GM12891 (cell line): ENCODE data around the gene ORC2.
"Not testable (repeated sequence)": the region's sequence is repeated elsewhere in the genome, so short reads cannot be mapped to it uniquely, and the experiment has no call there.

Experiments
- DNase-seq: peaks from one replicate; pipeline ENCODE4 v3.0.0; 2011; ENCODE audit warnings: low spot score; ENCODE audit not compliant: insufficient read length
- FAIRE-seq: peaks from 2 replicates; lab custom pipeline; 2011; peaks lifted over from hg19 to GRCh38; lab: Jason Lieb, UNC
- PAX5 ChIP-seq: IDR thresholded peaks from 2 replicates; pipeline ENCODE4 v1.6.1; 2011; ENCODE audit warnings: low read length, moderate library complexity, mild to moderate bottlenecking; ENCODE audit not compliant: insufficient read depth, severe bottlenecking
- POLR2A ChIP-seq: IDR thresholded peaks from 2 replicates; pipeline ENCODE4 v1.6.1; 2011; ENCODE audit warnings: low read depth, low read length, control low read depth
- POLR2AphosphoS5 ChIP-seq: IDR thresholded peaks from 2 replicates; pipeline ENCODE4 v1.6.1; 2011; ENCODE audit warnings: low read depth, low read length, control low read depth
- POU2F2 ChIP-seq: IDR thresholded peaks from 2 replicates; pipeline ENCODE4 v1.6.1; 2011; ENCODE audit warnings: low read depth, mild to moderate bottlenecking, control low read depth, low read length, moderate library complexity
- SPI1 ChIP-seq: IDR thresholded peaks from 2 replicates; pipeline ENCODE4 v1.6.1; 2011; ENCODE audit warnings: low read depth, low read length, control low read depth
- TAF1 ChIP-seq: IDR thresholded peaks from 2 replicates; pipeline ENCODE4 v1.6.1; 2011; ENCODE audit warnings: low read depth, low read length, control low read depth

The ORC2 gene

DNA sequence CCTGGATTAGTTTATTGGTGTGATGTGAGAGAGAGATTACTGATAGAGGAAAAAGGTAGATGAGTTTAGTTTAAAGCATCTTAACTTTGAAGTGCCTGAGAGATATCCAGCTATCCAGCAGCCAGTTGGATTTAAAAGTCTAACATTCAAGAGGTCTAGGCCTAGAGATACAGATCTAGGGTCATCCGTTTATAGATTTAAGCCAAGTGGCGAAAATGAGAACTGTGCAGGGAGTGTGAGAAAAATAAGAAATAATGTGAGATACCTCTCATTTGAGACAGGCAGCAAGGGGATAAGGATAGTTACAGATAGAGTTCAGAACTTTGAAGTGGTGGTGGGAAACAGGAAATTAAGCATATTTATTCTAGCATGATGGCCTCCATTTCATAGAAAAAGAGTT lies 5.3 kb upstream of the ORC2 start:
- no peak for TF ChIP-seq PAX5
- no peak for TF ChIP-seq POLR2A
- TF ChIP-seq TAF1: no peak
- TF ChIP-seq SPI1: no peak
- TF ChIP-seq POU2F2: no peak
- TF ChIP-seq POLR2AphosphoS5: no peak
- FAIRE-seq: no peak
- no peak for DNase-seq

DNA sequence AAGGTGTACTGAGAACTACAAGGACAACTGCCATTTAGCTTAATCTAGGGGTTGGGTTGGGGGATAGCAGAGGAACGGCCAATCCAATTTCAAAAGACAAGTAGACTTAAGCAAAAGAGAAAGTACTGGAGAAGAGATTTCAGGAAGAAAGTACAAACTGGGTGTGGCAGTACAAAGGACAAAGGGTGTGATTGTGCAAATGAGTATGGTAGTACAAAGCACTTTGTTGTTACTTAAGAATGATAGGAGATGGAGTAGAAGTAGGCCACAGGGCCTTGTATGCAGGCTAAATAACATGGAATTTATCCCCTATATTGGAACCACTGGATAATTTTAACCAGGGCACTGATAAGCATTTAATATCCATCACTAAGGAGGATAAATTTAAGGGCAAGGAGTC lies 4.7 kb upstream of the ORC2 start:
- FAIRE-seq: no peak
- no peak for DNase-seq
- TF ChIP-seq TAF1 (no peak), PAX5 (no peak), SPI1 (no peak), POLR2AphosphoS5 (no peak), POLR2A (no peak)

DNA sequence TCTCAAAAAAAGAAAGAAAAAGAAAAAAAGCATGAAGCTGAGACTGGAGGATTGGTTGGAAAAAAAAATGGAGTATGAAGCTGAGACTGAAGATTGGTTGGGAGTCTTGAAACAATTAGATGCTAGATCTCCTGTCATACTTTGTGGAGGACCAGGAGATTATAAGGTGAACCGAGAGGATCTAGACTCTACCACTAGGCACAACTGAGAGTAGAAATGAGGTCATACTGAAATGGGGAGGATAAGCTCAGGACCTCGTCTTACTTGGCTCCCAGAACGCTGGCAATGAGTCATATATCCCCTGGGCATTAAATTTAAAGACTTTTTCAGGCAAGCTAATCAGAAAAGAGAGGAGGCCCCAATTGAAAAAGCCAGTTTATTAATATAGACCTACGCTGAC lies 3.3 kb upstream of the ORC2 start:
- DNase-seq (no peak), FAIRE-seq (no peak)
- no peak for TF ChIP-seq POLR2A
- TF ChIP-seq PAX5: no peak
- TF ChIP-seq TAF1: no peak

DNA sequence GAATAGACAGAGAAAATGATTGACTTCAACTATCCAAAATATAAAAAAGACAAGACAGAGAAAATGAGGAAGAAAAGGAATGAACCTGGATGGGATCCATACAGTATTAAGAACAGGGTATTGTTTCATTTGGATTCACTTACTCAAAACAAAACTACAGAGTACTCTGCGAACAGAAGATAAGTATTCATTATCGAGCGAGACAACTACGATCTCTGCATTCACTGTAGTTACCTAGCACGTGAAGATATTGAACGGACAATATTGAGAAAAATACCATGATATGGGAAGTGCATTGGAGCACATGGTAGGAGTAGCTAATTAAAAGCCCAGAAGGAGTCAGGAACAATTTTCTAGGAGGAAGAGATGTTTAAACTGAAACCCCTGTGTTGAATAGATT lies 1.0 kb upstream of the ORC2 start:
- no peak for TF ChIP-seq TAF1
- no peak for TF ChIP-seq SPI1
- no peak for TF ChIP-seq POLR2A
- no peak for TF ChIP-seq POLR2AphosphoS5
- TF ChIP-seq POU2F2: no peak
- no peak for TF ChIP-seq PAX5
- FAIRE-seq (no peak), DNase-seq (no peak)

DNA sequence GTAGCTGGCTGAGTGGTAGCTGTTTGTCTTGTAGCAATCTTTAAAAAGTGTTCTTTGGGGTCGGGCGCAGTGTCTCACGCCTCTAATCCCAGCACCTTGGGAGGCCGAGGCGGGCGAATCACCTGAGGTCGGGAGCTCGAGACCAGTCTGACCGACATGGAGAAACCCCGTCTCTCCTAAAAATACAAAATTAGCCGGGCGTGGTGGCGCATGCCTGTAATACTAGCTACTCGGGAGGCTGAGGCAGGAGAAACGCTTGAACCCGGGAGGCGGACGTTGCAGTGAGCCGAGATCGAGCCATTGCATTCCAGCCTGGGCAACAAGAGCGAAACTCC lies 425 bp upstream of the ORC2 start:
- FAIRE-seq, DNase-seq: not testable (repeated sequence)

DNA sequence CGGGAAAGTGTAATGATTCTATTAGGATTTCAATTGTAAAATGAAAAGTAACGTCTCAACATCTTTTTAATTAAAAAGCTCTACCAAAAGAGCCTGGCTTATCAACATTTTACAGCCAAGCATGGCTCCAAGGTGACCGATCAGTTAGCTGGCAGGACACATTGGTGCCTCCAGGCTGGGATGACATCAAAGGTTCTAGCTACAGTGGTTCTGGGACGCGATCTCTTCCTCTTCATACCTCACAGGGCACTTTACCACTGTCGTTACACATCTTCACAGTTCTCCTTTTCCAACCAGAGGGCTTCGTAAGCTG lies 693 bp downstream of the ORC2 start:
- FAIRE-seq (no peak), DNase-seq (peak; percentile 8)
- TF ChIP-seq SPI1 (0 out of 2 replicates have a peak, but pooled peaks have one; percentile 26), POLR2AphosphoS5 (no peak)

DNA sequence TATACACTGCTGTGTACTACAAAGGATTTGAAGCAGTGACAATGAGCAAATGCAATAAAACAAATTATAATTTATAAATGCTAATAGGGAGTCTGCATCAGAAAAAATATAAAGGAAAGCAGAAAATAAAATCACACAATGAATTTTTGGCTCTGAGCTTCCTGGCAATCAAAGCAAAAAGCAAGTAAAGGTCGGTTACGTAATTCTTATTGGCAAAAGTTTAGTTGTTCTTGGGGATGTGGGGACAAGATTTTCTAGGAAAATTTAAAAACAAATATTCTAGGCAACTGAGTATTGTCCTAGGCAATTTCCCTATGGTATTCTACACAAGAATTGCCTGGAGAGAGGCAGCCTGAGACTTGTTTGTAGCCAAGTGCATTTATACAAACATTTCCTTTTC lies 1.8 kb downstream of the ORC2 start:
- no peak for DNase-seq
- TF ChIP-seq SPI1 (no peak), PAX5 (no peak), TAF1 (no peak), POU2F2 (no peak), POLR2AphosphoS5 (no peak), POLR2A (no peak)
- FAIRE-seq: no peak

DNA sequence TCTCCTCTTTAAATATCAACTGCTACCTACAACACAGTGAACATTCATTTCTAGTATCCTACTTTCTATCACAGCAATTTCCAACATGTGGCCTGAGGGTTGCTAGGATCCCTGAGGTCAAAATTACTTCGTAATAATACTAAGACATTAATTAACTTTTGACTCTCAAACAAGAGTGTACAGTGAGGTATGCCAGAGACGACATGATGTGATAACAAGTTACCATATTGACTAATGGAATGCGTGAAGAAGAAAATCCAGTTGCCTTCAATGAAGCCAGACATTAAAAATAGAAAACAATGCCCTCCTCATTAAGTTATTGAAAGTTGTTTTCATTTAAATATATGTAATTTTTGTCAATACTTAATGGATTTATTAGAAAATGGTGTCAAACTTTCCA lies 13.1 kb downstream of the ORC2 start:
- no peak for DNase-seq
- no peak for FAIRE-seq
- TF ChIP-seq PAX5: no peak
- no peak for TF ChIP-seq POLR2AphosphoS5
- TF ChIP-seq POU2F2: no peak
- no peak for TF ChIP-seq POLR2A
- TF ChIP-seq TAF1: no peak
- no peak for TF ChIP-seq SPI1

DNA sequence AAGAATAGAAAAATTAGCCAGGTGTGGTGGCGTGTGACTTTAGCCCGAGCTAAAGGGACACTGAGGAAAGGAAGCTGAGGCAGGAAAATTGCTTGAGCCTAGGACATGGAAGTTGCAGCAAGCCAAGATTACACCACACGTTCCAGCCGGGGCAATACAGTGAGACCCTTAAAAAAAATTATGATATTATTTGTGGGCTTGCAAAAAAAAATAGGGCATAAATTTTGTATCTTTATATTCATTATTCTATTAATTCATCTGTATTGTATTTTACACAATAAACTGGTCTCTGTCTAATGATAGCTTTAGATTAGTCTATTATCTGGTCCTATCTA lies 18.1 kb downstream of the ORC2 start:
- FAIRE-seq (no peak), DNase-seq (no peak)
- TF ChIP-seq POU2F2 (no peak), TAF1 (no peak), SPI1 (no peak), POLR2AphosphoS5 (no peak), POLR2A (no peak), PAX5 (no peak)

DNA sequence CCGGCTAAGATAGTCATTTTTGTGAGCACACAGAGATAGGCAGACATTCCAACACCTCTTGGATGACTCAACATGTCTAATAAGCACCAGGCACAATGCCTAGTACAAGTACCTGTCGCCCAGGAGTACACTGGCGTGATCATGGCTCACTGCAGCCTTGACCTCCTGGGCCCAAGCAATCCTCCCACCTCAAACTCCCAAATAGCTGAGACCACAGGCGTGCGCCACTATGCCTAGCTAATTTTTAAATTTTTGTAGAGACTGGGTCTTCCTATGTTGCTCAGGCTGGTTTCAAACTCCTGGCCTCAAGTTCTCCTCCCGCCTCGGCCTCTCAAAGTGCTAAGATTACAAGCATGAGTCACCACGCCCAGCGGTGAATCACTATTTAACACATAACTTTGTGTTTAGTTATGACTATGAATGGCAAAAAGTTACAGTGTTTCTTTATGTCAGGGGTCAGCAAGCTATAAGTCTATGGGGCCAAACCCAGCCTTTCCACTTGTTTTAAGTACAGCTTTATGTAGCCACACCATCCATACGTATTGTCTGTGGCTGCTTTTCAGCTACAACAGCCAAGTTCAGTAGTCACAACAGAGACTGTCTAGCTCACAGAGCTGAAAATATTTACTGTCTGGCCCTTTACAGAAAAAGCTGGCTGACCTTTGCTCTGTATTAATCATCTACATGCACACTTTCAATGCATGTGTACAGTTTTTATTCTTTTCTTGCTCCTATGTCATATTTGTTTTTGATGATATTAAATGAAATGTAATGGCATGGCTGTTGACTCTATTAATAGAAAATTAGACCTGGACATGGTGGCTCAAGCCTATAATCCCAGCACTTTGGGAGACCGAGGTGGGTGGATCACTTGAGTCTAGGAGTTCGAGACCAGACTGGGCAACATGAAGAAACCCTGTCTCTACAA lies 18.7 kb downstream of the ORC2 start:
- FAIRE-seq (no peak), DNase-seq (no peak)
- TF ChIP-seq TAF1: no peak
- TF ChIP-seq SPI1: no peak
- no peak for TF ChIP-seq POU2F2
- TF ChIP-seq POLR2A: no peak
- no peak for TF ChIP-seq PAX5
- TF ChIP-seq POLR2AphosphoS5: no peak
